ENCODE results near the gene CYP27B1.

- TF ChIP-seq CTCF (IDR thresholded peaks at IDR 0.05) (no peak), POLR2A (IDR thresholded peaks at IDR 0.05) (no peak)
Observed at GRCh38 chr12:57745485-57745881, 21.4 kb downstream of the CYP27B1 start.
